Prostate gland (tissue), 2 donors: ENCODE results near the gene RAB5B. TPM values are rescaled to one million over a fixed set of nuclear protein-coding genes. Genes with fewer than 3 reads are reported as not detected.

ENCODE experiments used
- DNase-seq: peaks from one replicate; pipeline ENCODE4 v3.0.0-alpha.2; 2019; ENCODE audit warnings: low spot score
- H3K27ac ChIP-seq, 2 donors: fragments of 200-600 bp; sonication (generic); 2 replicates each; pipeline ENCODE4 v1.5.1; 2017 to 2019
- H3K27me3 ChIP-seq: fragments of 200-600 bp; sonication (generic); replicated peaks from 2 replicates; pipeline ENCODE4 v1.5.1; 2019; ENCODE audit not compliant: insufficient read depth
- H3K36me3 ChIP-seq, 2 donors: fragments of 200-600 bp; sonication (generic); 1 replicate in 1 of 2; 2 replicates in 1 of 2; pipeline versions ENCODE4 v1.5.1 to v1.8.1; 2017 to 2019
- H3K4me1 ChIP-seq: fragments of 200-600 bp; sonication (generic); replicated peaks from 2 replicates; pipeline ENCODE4 v1.5.1; 2019
- H3K4me3 ChIP-seq, 2 donors: fragments of 200-600 bp; sonication (generic); 2 replicates each; pipeline ENCODE4 v1.5.1; 2017 to 2019
- H3K9me3 ChIP-seq: fragments of 200-600 bp; sonication (generic); 2 replicates; pipeline ENCODE4 v1.5.1; 2017
- CTCF ChIP-seq, 4 experiments: fragments of 200-600 bp in 2 of 4; fragments of 450-650 bp in 2 of 4; sonication (generic) in 2 of 4; IDR thresholded peaks; 1 replicate in 3 of 4; 2 replicates in 1 of 4; pipeline ENCODE4 v1.5.1; 2016 to 2019; ENCODE audit warnings: antibody characterized with exemption in 4 of 4, mild to moderate bottlenecking in 2 of 4, moderate library complexity in 2 of 4
- POLR2A ChIP-seq: fragments of 450-650 bp; IDR thresholded peaks from one replicate; pipeline ENCODE4 v1.6.1; 2016; ENCODE audit warnings: antibody characterized with exemption, mild to moderate bottlenecking
- POLR2AphosphoS5 ChIP-seq: sonication (generic); formaldehyde crosslinking; IDR thresholded peaks from one replicate; pipeline ENCODE4 v1.6.1; 2017; ENCODE audit warnings: antibody characterized with exemption
- WGBS: methylation state at CpG from one replicate; pipeline ENCODE4 v1.1.5; 2018; 5-methylcytosine and 5-hydroxymethylcytosine counted together
- intact Hi-C: fragments of 100-400 bp; cut with DNase I; formaldehyde crosslinking; loops from one replicate; pipeline ENCODE4 v1.14.2; 2022
- total RNA-seq, 2 donors: library from RNA; depleted of rRNA; stranded (reverse); fragments of >200 nt; gene quantifications; one replicate each; pipeline ENCODE4 v1.1.0, GENCODE V29; 2016

RAB5B gene
- total RNA-seq, 2 donors from 2014 or later, result 82.5 to 191 TPM

- intact Hi-C loops, result no loop called here
- WGBS, result 0% methylated on average over 60 of the region's 60 CpGs
- Histone ChIP-seq H3K27ac (peak overlapping the region; percentile 94 to 97), H3K27me3 (no peaks in the 10 kb centered on the region), H3K36me3 (no peaks in the 10 kb centered on the region), H3K4me3 (peak overlapping the region; percentile 69 to 73), H3K9me3 (no peaks in the 10 kb centered on the region), H3K4me1 (peaks cover 4% of the 10 kb centered on the region)
- TF ChIP-seq POLR2AphosphoS5 (peak; percentile 11), CTCF (IDR thresholded peaks at IDR 0.05) (no peak)
- DNase-seq, result peak; percentile 70
These were observed 41.9 kb upstream of the RAB5B start for GRCh38 chr12:55931780-55932550.

DNA sequence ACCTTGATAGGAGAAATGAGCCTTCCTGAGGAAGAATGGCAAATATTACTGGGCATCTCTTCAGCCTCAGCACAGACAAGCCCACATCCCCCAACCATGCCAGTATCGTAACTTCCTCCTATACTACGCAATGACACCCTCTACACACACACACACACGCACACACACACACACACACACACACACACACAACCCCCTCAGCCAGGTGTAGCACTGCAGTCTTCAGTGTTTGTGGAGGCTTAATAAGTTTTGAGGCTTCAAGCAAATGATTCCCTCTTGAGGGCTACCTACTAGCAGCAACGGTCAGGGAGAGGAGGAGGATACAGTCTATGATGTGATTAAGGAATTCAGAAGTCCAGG lies 41.3 kb upstream of the RAB5B start:
- Histone ChIP-seq H3K27ac (peak overlapping the region; percentile 94 to 97), H3K27me3 (no peaks in the 10 kb centered on the region), H3K4me3 (peak overlapping the region; percentile 69 to 73), H3K9me3 (no peaks in the 10 kb centered on the region), H3K36me3 (no peaks in the 10 kb centered on the region), H3K4me1 (peaks cover 4% of the 10 kb centered on the region)
- 6% methylated on average over 4 of the region's 4 CpGs for WGBS
- DNase-seq, result no peak
- TF ChIP-seq POLR2AphosphoS5 (no peak), POLR2A (peak; percentile 12)
- intact Hi-C loops, result no loop called here

DNA sequence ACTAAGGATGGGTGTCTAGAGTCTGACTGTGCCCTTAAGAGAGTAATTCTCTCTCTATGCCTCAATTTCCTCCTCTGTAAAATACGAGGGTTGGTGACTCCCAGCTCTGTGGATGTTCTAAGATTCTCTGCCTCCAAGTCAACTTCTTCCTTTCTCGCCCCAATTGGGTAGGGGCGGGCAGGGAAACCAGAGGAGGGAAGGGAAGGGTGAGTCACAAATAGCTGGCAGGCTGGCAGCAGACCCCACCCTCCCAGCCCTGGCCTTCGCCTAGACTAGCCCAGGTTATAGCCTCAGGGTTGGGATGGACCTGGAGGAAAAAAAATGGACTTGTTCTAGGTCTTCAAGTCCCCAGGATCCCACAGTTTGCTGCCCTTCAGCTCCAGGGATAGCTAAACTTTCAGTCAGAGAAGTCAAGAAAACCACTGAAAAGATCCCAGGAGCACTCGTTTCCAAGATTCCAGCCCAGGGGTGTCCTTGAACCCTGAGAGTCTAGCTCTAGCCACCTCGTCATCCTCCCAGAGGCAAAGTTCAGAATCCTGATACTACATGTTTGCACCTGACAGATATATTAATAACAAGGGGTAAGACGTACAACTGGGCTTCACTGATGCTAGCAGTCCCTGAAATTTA lies 40.6 kb upstream of the RAB5B start:
- Histone ChIP-seq H3K36me3 (no peaks in the 10 kb centered on the region), H3K9me3 (no peaks in the 10 kb centered on the region), H3K4me1 (peaks cover 4% of the 10 kb centered on the region), H3K27ac (peak overlapping the region; percentile 94 to 97), H3K27me3 (no peaks in the 10 kb centered on the region), H3K4me3 (peak overlapping the region in 1 of 2 donors; percentile 73)
- intact Hi-C loops, result no loop called here
- TF ChIP-seq CTCF (IDR thresholded peaks at IDR 0.05) (no peak), POLR2A (peak; percentile 75), POLR2AphosphoS5 (peak; percentile 41)
- peak; percentile 55 for DNase-seq
- 41% methylated on average over 7 of the region's 7 CpGs for WGBS

- TF ChIP-seq POLR2A (no peak), CTCF (IDR thresholded peaks at IDR 0.05) (no peak), POLR2AphosphoS5 (no peak)
- H3K27me3 ChIP-seq, result no peaks in the 10 kb centered on the region
- peaks cover 4% of the 10 kb centered on the region for H3K4me1 ChIP-seq
- no peak overlapping the region for H3K4me3 ChIP-seq
- DNase-seq, result no peak
- H3K9me3 ChIP-seq, result no peaks in the 10 kb centered on the region
- H3K36me3 ChIP-seq, result no peaks in the 10 kb centered on the region
- 95% methylated on average over 1 of the region's 1 CpG for WGBS
- H3K27ac ChIP-seq, result no peak overlapping the region
- intact Hi-C loops, result no loop called here
These were observed 39.8 kb upstream of the RAB5B start for GRCh38 chr12:55933799-55934742.

DNA sequence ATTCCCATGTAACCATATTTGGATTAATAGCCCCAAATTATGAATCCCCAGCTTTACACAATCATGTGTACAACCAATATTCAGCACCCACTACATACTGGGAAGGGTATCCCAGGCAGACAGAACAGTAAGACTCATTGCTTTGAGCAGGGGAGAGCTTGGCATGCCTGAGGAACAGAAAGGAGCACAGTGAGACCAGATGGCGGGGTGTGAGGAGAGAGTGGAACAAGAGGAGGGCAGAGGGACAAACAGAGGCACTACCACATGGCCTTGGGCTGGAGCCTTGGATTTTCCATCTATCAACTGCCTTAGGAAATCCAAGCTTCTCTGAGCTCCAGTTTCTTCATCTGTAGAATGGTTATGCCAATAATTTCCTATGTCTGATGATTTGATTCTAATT lies 39.1 kb upstream of the RAB5B start:
- no peak for DNase-seq
- Histone ChIP-seq H3K9me3 (no peaks in the 10 kb centered on the region), H3K4me3 (no peak overlapping the region), H3K36me3 (no peaks in the 10 kb centered on the region), H3K27ac (no peak overlapping the region), H3K4me1 (peaks cover 4% of the 10 kb centered on the region), H3K27me3 (no peaks in the 10 kb centered on the region)
- intact Hi-C loops, result no loop called here
- TF ChIP-seq POLR2AphosphoS5, result no peak
- no peak for TF ChIP-seq POLR2A
- TF ChIP-seq CTCF (IDR thresholded peaks at IDR 0.05), result no peak
- 100% methylated on average over 1 of the region's 1 CpG for whole genome bisulfite sequencing
